ENCODE measurements around the gene AGPAT3.

AGPAT3 gene

GRCh38 chr21:44021064-44021463 lies 156.0 kb downstream of the AGPAT3 start:
- no peak overlapping the region for H3K4me3 ChIP-seq (replicated peaks; ENCODE audit: low read depth, low read length)
- no peak for TF ChIP-seq CTCF (IDR thresholded peaks at IDR 0.05; ENCODE audit: low read depth, low read length, missing control alignments)
- no peak for DNase-seq (ENCODE audit: extremely low read depth, low read depth)

- TF ChIP-seq CTCF (IDR thresholded peaks at IDR 0.05; ENCODE audit: low read depth, low read length, missing control alignments) = no peak
- H3K4me3 ChIP-seq (replicated peaks; ENCODE audit: low read depth, low read length) = no peak overlapping the region
- no peak for DNase-seq (ENCODE audit: extremely low read depth, low read depth)
Observed at GRCh38 chr21:44024257-44024656, 159.2 kb downstream of the AGPAT3 start.

- H3K4me3 ChIP-seq (replicated peaks; ENCODE audit: low read depth, low read length) = no peak overlapping the region
- no peak for TF ChIP-seq CTCF (IDR thresholded peaks at IDR 0.05; ENCODE audit: low read depth, low read length, missing control alignments)
- DNase-seq (ENCODE audit: extremely low read depth, low read depth) = no peak
Observed at GRCh38 chr21:44024887-44025353, 159.9 kb downstream of the AGPAT3 start.

- no peak overlapping the region for H3K4me3 ChIP-seq (replicated peaks; ENCODE audit: low read depth, low read length)
- no peak for TF ChIP-seq CTCF (IDR thresholded peaks at IDR 0.05; ENCODE audit: low read depth, low read length, missing control alignments)
- DNase-seq (ENCODE audit: extremely low read depth, low read depth) = no peak
Observed at GRCh38 chr21:44027607-44028286, 162.7 kb downstream of the AGPAT3 start.

GRCh38 chr21:44028287-44028659 lies 163.2 kb downstream of the AGPAT3 start:
- DNase-seq (ENCODE audit: extremely low read depth, low read depth) = no peak
- no peak overlapping the region for H3K4me3 ChIP-seq (replicated peaks; ENCODE audit: low read depth, low read length)
- no peak for TF ChIP-seq CTCF (IDR thresholded peaks at IDR 0.05; ENCODE audit: low read depth, low read length, missing control alignments)

- no peak for DNase-seq (ENCODE audit: extremely low read depth, low read depth)
- no peak overlapping the region for H3K4me3 ChIP-seq (replicated peaks; ENCODE audit: low read depth, low read length)
- TF ChIP-seq CTCF (IDR thresholded peaks at IDR 0.05; ENCODE audit: low read depth, low read length, missing control alignments) = no peak
Observed at GRCh38 chr21:44029460-44030087, 164.6 kb downstream of the AGPAT3 start.

All from HFF-Myc (cell line).